ENCODE measurements around the gene OSBPL1A.
A peak's percentile ranks its signal among the peaks of the same experiment; 100 is the strongest.

The OSBPL1A gene

GRCh38 chr18:24432618-24433017 lies 35.0 kb upstream of the OSBPL1A start:
- no peaks in the 10 kb centered on the region for H3K36me3 ChIP-seq (ENCODE audit: control insufficient read depth, insufficient read depth, low read length)
- no peak for DNase-seq (ENCODE audit: extremely low read depth, insufficient read length)

GRCh38 chr18:24429188-24429587 lies 31.6 kb upstream of the OSBPL1A start:
- TF ChIP-seq CTCF (IDR thresholded peaks at IDR 0.05; ENCODE audit: insufficient read depth, low read length, poor library complexity, severe bottlenecking): no peak
- H3K4me3 ChIP-seq (replicated peaks; ENCODE audit: low read depth, low read length): no peak overlapping the region
- DNase-seq (ENCODE audit: extremely low read depth, insufficient read length): no peak
- no peaks in the 10 kb centered on the region for H3K27me3 ChIP-seq (replicated peaks; ENCODE audit: control insufficient read depth, insufficient read depth, low read length)
- no peaks in the 10 kb centered on the region for H3K36me3 ChIP-seq (ENCODE audit: control insufficient read depth, insufficient read depth, low read length)

More at GRCh38 chr18:24432618-24433017, 35.0 kb upstream of the OSBPL1A start:
- H3K4me3 ChIP-seq (replicated peaks; ENCODE audit: low read depth, low read length): no peak overlapping the region
- H3K27me3 ChIP-seq (replicated peaks; ENCODE audit: control insufficient read depth, insufficient read depth, low read length): no peaks in the 10 kb centered on the region
- no peak for TF ChIP-seq CTCF (IDR thresholded peaks at IDR 0.05; ENCODE audit: insufficient read depth, low read length, poor library complexity, severe bottlenecking)

- no peak overlapping the region for H3K4me3 ChIP-seq (replicated peaks; ENCODE audit: low read depth, low read length)
- no peak for DNase-seq (ENCODE audit: extremely low read depth, insufficient read length)
Observed at GRCh38 chr18:24428709-24429108, 31.1 kb upstream of the OSBPL1A start.

GRCh38 chr18:24427484-24427883 lies 29.9 kb upstream of the OSBPL1A start:
- Histone ChIP-seq H3K27me3 (replicated peaks; ENCODE audit: control insufficient read depth, insufficient read depth, low read length) (no peaks in the 10 kb centered on the region; the same call in 1 of the 2 replicates), H3K36me3 (ENCODE audit: control insufficient read depth, insufficient read depth, low read length) (no peaks in the 10 kb centered on the region), H3K4me3 (replicated peaks; ENCODE audit: low read depth, low read length) (no peak overlapping the region)
- DNase-seq (ENCODE audit: extremely low read depth, insufficient read length): no peak
- no peak for TF ChIP-seq CTCF (IDR thresholded peaks at IDR 0.05; ENCODE audit: insufficient read depth, low read length, poor library complexity, severe bottlenecking)

More at GRCh38 chr18:24428709-24429108, 31.1 kb upstream of the OSBPL1A start:
- peak; percentile 17 for TF ChIP-seq CTCF (IDR thresholded peaks at IDR 0.05; ENCODE audit: insufficient read depth, low read length, poor library complexity, severe bottlenecking)
- no peaks in the 10 kb centered on the region for H3K36me3 ChIP-seq (ENCODE audit: control insufficient read depth, insufficient read depth, low read length)
- H3K27me3 ChIP-seq (replicated peaks; ENCODE audit: control insufficient read depth, insufficient read depth, low read length): no peaks in the 10 kb centered on the region

GRCh38 chr18:24426398-24427294 lies 29.0 kb upstream of the OSBPL1A start, which contains the start of gene IMPACT:
Gene IMPACT, plus strand, starts transcription at chr18:24426670. Its CDS starts 87 bp downstream, at chr18:24426757.
- DNase-seq (ENCODE audit: extremely low read depth, insufficient read length): peak; percentile 83
- Histone ChIP-seq H3K27me3 (replicated peaks; ENCODE audit: control insufficient read depth, insufficient read depth, low read length) (no peaks in the 10 kb centered on the region; the same call in 1 of the 2 replicates), H3K4me3 (replicated peaks; ENCODE audit: low read depth, low read length) (peak within 1 kb of the TSS; percentile 72), H3K36me3 (ENCODE audit: control insufficient read depth, insufficient read depth, low read length) (no peaks in the 10 kb centered on the region)
- TF ChIP-seq CTCF (IDR thresholded peaks at IDR 0.05; ENCODE audit: insufficient read depth, low read length, poor library complexity, severe bottlenecking): no peak
